G401 (cell line): Measurements from ENCODE around the gene ADAM19. TPM values are rescaled to one million over a fixed set of nuclear protein-coding genes. Genes with fewer than 3 reads are reported as not detected.

Source experiments
- DNase-seq: peaks from one replicate; pipeline ENCODE4 v3.0.0-alpha.2; 2015; ENCODE audit warnings: low spot score
- in situ Hi-C: cut with HindIII; loops from 2 replicates; pipeline ENCODE4 v1.10.0; 2016; ENCODE audit warnings: low sequenced_read_pairs, mixed read lengths
- total RNA-seq: library from RNA; depleted of rRNA; stranded (reverse); fragments of >200 nt; shearing (Covaris generic); gene quantifications from 2 replicates; pipeline ENCODE4 v1.2.3, GENCODE V29; 2014

The ADAM19 gene
- total RNA-seq, 1 experiment from 2014 or later = 0.17 TPM

DNA sequence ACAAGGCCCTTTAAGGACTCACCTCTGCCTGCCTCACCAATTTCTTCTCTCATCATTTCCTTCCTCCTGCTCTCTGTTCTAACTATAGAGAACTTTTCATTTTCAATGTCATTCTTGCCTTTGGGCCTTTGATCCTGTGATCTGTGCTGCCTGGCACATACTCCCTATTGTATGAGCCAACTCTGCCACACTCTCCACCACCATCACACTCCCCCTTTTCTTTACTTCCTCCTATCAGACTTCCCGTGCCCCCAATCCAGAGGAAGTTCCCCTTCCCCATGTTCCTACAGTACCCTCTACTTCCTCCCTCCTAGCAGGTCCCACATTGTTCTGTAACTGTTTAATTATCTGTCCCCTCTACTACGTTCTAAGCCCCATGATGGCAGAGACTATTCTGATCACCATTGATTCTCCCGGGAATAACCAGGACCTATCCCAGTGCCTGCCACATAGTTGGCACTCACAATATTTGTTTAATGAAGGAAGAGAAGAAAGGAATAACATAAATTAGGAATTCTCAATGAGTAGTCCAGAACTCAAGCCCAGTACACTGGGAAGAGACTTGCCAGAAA, 27.5 kb downstream of the ADAM19 start:
- in situ Hi-C loops = no loop called here
- no peak for DNase-seq

DNA sequence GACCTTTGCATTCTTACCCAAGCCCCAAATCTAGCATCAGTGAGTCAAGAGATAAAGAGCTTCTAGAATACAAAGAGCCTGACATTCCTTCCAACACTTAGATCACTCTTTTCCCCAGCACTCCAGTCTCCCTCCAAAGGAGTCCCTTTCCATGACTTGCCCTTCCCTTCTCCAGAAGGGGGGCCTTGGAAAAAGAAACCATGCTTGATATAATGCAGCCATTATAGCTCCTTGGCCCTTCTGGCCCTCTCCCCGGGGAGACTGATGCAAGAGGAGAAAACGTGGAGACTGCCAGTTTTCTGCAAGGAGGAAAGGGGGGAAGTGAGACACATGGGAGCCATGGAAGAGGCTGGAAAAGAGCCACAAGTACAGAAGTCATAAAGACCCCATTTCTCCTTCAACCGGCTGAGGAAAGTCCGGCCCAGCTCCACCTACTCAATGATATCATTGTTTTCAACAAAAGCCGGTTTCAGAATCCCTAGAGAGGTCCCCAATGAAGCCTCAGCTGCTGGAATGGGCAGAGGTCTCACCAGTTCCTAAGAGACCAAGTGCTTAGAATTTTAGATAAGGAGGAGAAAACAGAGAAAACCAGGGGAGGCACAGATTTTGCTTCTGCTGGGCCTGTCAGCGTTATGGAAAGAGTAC, 29.0 kb downstream of the ADAM19 start:
- in situ Hi-C loops = no loop called here

DNA sequence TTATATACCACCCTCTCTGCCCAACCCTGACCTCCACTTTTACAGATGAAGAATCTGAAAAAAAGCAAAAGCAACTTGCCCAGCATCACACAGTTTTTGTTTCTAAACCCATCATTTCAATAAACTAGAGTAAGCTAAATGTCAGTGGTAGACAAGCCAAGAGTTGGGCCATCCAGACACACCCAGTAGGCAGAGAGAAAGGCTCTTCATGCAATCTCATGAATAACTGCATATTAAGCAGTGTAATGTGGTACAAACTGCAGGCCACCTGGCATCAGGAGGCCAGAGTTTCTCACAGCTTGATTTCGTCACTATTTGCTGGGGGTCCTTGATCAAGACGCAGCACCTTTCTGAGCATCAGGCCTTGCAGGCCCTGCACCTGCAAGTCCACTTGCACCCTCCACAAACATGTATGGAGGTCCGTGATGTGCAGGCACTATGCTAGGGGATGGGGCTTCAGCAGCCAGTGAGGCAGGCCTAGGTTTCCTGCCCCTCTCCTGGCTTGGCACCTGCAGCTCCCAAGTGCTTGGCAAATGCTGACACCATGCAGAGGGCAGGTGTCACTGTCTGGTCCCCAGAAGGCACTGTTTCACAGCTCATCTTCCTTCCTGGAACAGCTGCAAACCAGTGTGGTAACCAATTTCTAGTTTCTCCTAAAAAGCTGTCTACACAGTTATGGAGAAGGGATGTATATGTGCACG, 29.8 kb downstream of the ADAM19 start:
- in situ Hi-C loops = no loop called here
- no peak for DNase-seq

More for the DNA sequence above, 29.0 kb downstream of the ADAM19 start:
- no peak for DNase-seq

DNA sequence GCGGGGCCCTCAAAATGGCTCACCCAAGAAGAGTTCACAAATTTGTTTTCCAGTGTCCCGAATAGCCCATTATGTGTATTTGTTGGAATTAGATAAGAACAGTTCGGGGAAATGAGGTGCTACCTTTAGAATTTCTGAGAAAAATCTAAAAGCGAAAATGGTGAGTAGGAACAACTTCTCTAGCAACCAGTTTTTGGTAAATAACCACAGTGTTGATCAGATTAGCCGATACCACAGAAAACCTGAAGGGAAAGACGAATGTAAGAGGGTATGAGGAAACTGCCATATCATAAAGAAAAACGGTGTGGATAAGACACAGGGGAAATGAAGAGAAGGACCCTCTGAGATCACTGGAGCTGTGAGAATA, 31.0 kb downstream of the ADAM19 start:
- DNase-seq = no peak
- in situ Hi-C loops = no loop called here

DNA sequence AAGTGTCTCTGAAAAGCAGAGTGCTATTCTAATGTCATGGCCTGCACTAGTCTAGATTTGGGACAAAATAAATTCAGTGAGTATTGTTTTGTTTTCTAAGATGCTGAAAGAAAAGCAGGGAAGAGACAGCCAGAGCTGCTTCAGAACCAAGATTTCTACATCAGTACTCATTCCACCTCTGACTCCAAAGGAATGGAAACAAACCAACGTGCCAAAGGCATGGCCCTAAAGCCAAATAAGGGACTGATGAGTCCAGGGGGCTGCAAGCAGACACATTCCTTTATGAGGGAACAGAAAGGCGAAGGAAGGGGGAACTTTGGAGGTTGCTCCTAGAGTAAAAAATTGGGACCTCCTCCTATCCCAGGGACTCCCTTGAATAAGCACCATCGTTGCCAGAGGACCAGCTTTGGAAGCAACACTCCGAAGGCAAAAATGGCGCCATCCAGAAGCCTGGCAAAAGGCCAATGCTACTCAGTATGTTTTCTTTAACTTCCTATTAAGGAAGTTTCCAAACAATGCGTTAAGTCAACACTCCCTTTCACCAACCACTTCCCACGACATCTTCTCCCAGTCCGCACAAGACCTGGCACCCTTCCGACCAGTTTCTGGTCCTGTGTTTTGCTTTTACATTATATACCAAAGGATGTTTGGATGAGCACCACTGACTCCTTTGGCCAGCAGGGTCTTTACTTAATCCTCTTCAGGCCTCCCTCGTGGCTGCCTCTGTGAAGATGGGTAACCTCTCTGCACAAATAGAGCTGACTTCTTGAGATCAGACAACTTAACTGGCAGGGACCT, 31.6 kb downstream of the ADAM19 start:
- DNase-seq = no peak
- in situ Hi-C loops = no loop called here

DNA sequence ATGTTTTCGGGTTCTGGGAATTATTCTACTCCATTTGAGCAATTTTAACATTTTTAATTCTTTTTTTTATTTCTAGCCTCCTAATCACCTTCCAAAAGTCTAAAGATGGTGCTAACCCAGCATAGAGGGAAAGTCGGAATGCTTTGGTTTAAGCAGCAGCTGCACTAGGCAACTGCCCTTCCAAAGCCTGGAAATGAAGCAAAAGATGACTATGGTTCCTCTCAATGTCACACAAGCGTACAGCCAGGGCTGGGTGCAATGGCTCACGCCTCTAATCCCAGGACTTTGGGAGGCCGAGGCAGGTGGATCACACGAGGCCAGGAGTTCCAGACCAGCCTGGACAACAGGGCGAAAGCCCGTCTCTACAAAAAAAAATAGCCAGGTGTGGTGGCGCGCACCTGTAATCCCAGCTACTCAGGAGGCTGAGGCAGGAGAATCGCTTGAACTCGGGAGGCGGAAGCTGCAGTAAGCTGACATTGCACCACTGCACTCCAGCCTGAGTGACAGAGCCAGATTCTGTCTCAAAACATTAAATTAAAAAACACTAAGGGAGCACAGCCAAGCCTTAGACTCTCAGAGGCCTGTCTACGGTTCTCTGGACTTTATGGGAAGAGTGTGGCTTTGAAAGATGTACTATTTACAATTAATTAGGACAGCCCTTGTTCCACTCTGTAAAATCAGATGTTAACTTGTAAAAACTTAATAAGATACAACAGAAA, 33.1 kb downstream of the ADAM19 start:
- DNase-seq = no peak
- in situ Hi-C loops = no loop called here

DNA sequence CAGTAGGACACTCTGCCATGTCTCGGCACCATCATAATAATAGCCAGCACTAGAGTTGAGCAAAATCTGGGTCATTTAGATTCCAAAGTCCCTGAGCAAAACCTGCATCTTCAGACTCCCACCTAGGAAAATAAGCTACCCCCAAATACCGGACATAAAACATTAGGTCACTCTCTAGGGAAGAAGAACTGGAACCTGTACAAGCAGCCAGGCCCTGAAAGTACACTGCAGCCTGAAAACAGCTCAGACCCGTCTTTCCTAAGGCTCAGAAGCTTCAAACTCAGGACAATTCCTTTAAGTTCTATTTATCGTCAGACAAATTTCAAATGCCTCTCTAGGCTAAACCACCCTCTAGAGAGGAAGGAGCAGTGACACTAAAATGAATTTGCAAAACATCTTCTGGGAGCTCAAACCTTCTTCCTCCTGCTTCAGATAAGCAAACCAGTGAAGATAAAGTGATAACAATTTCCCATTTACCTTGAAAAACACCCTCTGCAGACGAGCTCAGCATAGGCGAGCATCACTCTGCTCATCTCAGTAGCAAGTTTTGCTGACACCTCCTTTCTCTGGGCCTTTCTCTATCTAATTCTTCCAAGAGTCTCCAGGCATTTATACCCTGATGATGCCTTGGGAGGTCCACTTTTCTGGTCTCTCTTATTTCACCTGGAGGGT, 34.0 kb downstream of the ADAM19 start:
- peak; percentile 53 for DNase-seq
- in situ Hi-C loops = no loop called here

DNA sequence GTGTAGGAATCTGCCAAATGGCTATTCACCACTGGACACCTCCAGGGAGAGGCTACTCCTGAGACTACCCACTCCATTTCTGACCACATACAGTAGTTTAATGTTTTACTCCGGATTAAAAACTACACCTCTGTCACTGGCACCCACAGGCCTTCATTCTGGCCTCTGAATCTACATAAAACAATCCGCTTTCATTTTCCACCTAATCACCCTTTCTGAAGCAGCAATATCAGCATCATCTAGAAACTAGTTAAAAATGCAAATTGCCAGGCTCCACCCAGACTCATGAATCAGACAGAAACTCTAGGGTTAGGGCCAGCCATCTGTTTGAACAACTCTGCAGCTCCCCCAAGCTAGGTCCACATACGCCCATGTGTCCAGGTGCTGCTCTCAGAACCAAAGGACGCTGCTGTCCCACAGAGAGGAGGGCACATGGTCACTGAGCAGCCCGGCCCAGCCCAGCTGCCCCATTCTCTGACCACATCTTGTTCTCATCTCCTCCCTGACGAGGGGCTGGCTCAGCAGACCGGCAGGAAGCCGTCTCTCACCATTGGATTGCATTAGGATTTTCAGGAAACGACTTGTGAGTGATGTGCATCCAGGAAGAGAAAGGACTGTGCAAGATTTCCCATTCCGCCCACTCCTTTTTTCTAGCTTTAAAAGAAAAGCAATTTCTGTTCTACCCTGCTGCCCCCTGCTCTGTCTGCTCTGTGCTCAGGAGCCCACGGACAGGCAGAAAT, 34.7 kb downstream of the ADAM19 start:
- peak; percentile 54 for DNase-seq
- in situ Hi-C loops = no loop called here

DNA sequence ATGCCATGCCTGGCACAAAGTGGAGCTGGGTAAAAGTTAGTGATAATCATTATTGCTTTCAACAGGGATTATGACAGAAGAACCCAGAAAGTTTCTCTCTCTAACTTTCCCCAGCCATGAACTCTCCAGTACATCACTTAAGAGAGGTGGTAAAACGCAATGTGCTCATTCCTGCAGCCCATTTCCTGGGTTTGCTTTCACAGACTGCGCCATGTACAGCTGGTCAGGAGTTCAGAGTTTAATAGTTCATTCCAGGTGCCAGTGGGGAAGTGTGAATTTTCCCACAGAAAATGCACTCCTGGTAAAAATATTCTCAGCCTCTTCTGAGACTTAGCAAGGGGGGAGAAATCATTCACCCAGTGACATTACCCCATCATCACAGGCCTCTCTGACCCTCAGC, 35.5 kb downstream of the ADAM19 start:
- no peak for DNase-seq

DNA sequence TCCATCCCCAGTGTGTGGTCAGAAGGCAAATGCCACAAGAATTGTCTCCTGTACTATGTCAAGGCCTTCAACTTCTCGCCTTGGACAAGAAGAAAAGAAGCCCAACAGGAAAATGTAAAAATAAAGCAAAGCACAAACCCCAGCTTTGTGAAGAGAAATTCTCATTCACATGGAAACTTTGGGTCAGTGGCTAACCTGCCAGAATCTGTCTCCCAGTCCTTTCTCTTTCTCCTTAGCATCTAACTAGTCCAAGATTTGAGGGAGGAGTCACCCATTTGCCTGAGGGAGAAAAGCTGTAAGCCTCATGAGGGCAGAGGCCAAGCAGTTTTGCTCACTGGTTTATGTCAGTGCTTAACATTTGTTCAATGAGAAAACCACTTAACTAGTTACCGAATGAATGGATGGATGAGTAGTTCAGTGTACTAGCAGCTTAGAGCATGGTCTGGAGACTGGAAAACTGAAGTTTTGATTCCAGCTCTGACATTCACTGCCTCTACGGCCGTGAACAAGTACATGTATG, 36.0 kb downstream of the ADAM19 start:
- in situ Hi-C loops = no loop called here
- DNase-seq = no peak

More for the DNA sequence above, 35.5 kb downstream of the ADAM19 start:
- in situ Hi-C loops = no loop called here

DNA sequence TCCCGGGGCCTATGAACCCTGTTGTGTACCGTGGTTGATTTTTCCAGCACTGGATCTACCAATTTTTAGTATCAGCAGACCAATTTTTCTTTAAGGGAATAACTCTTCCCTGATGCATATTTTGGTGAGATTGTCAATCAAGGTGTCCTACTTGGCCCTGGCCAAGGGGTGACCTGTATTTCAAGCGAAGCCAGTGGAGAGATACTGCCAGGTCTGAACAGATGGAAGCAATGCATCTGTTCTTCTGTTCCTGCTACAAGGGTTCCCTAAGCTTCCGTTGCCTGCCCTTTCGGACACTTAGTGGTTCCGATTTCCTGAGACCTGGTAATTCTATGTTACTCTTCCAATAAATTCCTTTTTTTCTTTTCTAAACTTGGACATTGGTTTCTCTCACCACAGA, 37.3 kb downstream of the ADAM19 start:
- in situ Hi-C loops = no loop called here
- peak; percentile 97 for DNase-seq

DNA sequence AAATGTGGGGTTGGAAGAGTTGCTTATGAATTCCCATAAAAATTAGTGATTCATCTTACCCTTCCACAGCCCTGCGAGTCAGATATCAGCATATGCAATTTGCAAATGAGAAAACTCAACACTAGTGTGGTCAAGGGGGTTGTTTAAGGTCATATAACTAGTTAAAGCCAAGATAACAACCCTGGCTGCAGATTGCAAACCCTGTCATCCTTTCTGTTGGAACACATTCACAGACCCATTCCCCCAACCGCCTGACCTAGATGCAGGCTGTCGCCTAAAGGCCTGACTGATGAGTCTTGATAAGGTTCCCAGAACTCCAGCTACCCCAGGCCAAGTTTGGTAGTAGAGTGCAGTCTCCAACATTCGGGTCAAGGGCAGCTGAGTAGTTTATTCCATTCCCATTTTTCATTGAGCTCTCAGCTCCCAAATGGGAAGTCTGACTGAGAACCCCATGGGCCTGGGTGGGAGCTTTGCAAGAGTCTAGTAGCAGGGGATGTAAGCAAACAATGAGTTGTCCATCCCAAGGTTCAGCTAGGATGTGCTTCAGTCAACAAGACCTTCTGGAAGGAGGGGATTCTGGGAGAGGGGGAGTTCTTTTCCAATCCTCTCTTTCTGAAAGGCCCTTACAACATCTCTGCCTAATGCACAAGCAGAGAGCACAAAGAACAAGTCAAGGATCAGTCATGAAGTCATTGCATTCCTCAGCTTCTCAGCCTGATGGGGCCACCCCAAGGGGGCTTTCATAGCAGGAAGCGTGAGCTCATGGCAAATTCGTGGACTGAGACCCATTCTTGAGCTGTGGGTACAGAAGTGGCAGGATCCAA, 40.3 kb downstream of the ADAM19 start:
- DNase-seq = peak; percentile 71
- in situ Hi-C loops = no loop called here

DNA sequence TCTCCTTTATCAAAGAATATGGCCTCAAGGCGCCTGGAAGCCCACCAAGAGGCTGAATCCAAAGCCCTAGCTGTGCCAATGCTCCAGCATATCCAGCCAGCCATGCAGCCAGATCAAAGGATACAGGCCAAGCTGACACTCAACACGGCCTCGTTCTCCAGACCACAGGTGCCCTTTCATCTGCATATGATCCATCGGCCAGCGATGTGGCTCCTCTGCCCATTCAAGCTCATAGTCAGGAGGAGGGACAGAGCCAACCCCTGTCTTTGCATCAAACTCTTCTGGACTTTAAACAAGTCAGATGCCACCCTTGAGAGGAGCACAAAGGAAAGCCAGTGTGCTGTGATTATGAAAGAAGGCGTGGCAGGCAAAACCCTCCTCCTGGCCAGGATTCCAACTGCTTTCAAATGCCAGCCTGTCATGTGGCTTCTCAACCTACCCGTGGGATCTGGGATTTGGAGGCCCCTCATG, 42.5 kb downstream of the ADAM19 start:
- in situ Hi-C loops = no loop called here
- DNase-seq = no peak

DNA sequence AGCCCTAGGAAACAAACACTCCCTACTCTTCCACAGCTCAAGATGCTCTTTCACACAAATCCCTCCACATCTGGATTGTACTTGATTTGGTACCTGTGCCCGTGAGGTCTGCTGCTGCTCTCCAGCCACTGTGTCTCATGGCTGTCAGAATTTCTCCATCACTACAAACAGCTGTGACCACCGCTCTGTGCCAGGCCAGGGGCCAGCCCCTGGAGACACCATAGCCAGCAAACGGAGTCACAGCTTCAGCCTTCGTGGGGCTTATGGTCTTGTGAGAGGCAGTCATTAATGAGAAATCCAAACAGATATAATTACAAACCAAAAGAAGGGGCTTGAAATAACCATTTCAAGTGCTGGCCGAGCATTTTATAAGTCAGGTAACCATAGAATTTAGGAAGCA, 43.6 kb downstream of the ADAM19 start:
- in situ Hi-C loops = no loop called here
- no peak for DNase-seq

DNA sequence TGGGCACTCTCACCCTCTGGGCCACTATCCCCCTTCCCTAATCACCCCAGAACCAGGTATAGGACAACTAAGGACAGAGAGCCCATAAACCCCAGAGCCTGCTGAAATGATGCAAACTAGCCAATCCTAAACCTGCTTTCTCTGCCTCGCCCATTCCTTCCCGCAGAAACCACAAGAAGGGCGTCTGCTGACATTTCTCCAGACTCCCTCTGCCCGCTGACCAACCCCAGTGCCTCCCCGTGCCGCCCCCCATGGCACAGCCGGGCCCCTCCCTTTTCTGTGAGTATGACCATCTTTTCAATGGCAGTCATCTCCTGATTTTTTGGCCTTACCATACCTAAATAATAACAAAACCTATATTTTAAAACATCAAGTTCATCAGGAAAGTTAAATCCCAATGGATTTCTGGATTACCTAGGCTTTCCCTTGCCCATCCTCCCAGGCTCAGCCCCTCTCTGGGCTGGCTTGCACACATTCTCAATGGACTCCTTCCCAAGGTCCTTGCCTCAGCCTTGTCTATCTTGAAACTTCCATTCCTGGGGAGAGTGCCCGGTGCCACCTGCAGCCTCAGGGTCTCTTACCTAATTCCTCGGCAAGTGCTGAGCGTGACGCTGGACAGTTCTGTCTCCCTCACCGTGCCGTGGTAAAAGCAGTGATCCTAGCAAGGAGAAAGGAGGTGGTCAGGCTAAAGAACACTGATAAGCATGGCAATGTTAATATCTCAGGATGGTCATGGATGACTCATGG, 45.2 kb downstream of the ADAM19 start:
- in situ Hi-C loops = no loop called here
- DNase-seq = no peak

DNA sequence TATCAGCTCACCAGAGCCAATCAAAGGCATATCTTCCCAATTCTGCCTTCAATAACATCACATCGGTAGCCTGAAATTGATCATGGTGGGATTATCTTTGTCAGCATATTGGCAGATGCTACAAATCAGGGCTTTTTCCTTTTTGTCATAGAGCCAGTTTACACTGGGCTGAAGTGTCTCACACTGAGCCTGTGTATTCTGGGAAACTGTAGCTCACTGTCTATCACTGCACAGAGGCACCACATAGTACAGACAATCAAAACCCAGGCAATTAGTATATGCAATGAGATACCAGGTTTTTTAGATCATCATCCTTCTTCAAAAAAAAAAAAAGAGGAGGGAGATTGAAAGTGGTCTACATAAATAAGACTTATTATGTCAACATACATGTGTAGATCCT, 46.6 kb downstream of the ADAM19 start:
- in situ Hi-C loops = no loop called here
- DNase-seq = no peak
